Measurements from ENCODE around the gene TCTA.

TCTA gene

GRCh38 chr3:49371946-49372345 lies 40.3 kb upstream of the TCTA start:
- no peak overlapping the region for H3K4me3 ChIP-seq (ENCODE audit: low read depth in 1 of 2, low read length in 2 of 2)
- TF ChIP-seq CTCF (IDR thresholded peaks at IDR 0.05; ENCODE audit: borderline replicate concordance, extremely low read depth, low read length, poor library complexity, severe bottlenecking) (no peak), EZH2 (IDR thresholded peaks at IDR 0.05; ENCODE audit: borderline replicate concordance, low read depth, low read length, severe bottlenecking) (no peak)
- no peak overlapping the region for H3K27ac ChIP-seq (ENCODE audit: low read length)
- H3K27me3 ChIP-seq (ENCODE audit: insufficient read depth, low read length, poor library complexity) = no peaks in the 10 kb centered on the region
- no peak overlapping the region for H2AFZ ChIP-seq (ENCODE audit: low read depth, low read length)
- H3K4me1 ChIP-seq (ENCODE audit: insufficient read depth, low read length) = no peaks in the 10 kb centered on the region
- peaks cover 96% of the 10 kb centered on the region for H3K79me2 ChIP-seq (ENCODE audit: insufficient read depth, low read length)
- H3K9ac ChIP-seq (ENCODE audit: low read depth, low read length) = no peak overlapping the region
- no peaks in the 10 kb centered on the region for H3K9me3 ChIP-seq (ENCODE audit: insufficient read depth, low read length, severe bottlenecking)
- H3K36me3 ChIP-seq (ENCODE audit: insufficient read depth, low read length) = peaks cover 86% of the 10 kb centered on the region
- DNase-seq (no peak), ATAC-seq (ENCODE audit: insufficient read depth, low read depth) (no peak)
- H3K4me2 ChIP-seq (ENCODE audit: insufficient read depth, low read length) = no peak overlapping the region
- H4K20me1 ChIP-seq (ENCODE audit: insufficient read depth, low read length) = peaks cover 78% of the 10 kb centered on the region

GRCh38 chr3:49377483-49377882 lies 34.7 kb upstream of the TCTA start:
- no peaks in the 10 kb centered on the region for H3K27me3 ChIP-seq (ENCODE audit: insufficient read depth, low read length, poor library complexity)
- no peak overlapping the region for H3K4me2 ChIP-seq (ENCODE audit: insufficient read depth, low read length)
- H3K27ac ChIP-seq (ENCODE audit: low read length) = peak overlapping the region; percentile 54; the same call in 1 of the 2 replicates
- DNase-seq (peak; percentile 76), ATAC-seq (ENCODE audit: insufficient read depth, low read depth) (peak; percentile 87)
- peaks cover 97% of the 10 kb centered on the region for H4K20me1 ChIP-seq (ENCODE audit: insufficient read depth, low read length)
- TF ChIP-seq EZH2 (IDR thresholded peaks at IDR 0.05; ENCODE audit: borderline replicate concordance, low read depth, low read length, severe bottlenecking) (no peak), CTCF (IDR thresholded peaks at IDR 0.05; ENCODE audit: borderline replicate concordance, extremely low read depth, low read length, poor library complexity, severe bottlenecking) (no peak)
- H3K9me3 ChIP-seq (ENCODE audit: insufficient read depth, low read length, severe bottlenecking) = no peaks in the 10 kb centered on the region
- H3K36me3 ChIP-seq (ENCODE audit: insufficient read depth, low read length) = peaks cover 35% of the 10 kb centered on the region
- peaks cover 20% of the 10 kb centered on the region for H3K4me1 ChIP-seq (ENCODE audit: insufficient read depth, low read length)
- H3K79me2 ChIP-seq (ENCODE audit: insufficient read depth, low read length) = peaks cover 100% of the 10 kb centered on the region
- no peak overlapping the region for H2AFZ ChIP-seq (ENCODE audit: low read depth, low read length)
- no peak overlapping the region for H3K9ac ChIP-seq (ENCODE audit: low read depth, low read length)
- no peak overlapping the region for H3K4me3 ChIP-seq (ENCODE audit: low read depth in 1 of 2, low read length in 2 of 2)

GRCh38 chr3:49378249-49378895 lies 33.9 kb upstream of the TCTA start:
- H2AFZ ChIP-seq (ENCODE audit: low read depth, low read length) = no peak overlapping the region
- ATAC-seq (ENCODE audit: insufficient read depth, low read depth) (no peak), DNase-seq (no peak)
- H3K27ac ChIP-seq (ENCODE audit: low read length) = no peak overlapping the region
- no peak overlapping the region for H3K4me3 ChIP-seq (ENCODE audit: low read depth in 1 of 2, low read length in 2 of 2)
- no peak overlapping the region for H3K9ac ChIP-seq (ENCODE audit: low read depth, low read length)
- peaks cover 100% of the 10 kb centered on the region for H3K79me2 ChIP-seq (ENCODE audit: insufficient read depth, low read length)
- H4K20me1 ChIP-seq (ENCODE audit: insufficient read depth, low read length) = peaks cover 97% of the 10 kb centered on the region
- peaks cover 20% of the 10 kb centered on the region for H3K4me1 ChIP-seq (ENCODE audit: insufficient read depth, low read length)
- TF ChIP-seq EZH2 (IDR thresholded peaks at IDR 0.05; ENCODE audit: borderline replicate concordance, low read depth, low read length, severe bottlenecking) (no peak), CTCF (IDR thresholded peaks at IDR 0.05; ENCODE audit: borderline replicate concordance, extremely low read depth, low read length, poor library complexity, severe bottlenecking) (no peak)
- H3K4me2 ChIP-seq (ENCODE audit: insufficient read depth, low read length) = no peak overlapping the region
- H3K27me3 ChIP-seq (ENCODE audit: insufficient read depth, low read length, poor library complexity) = no peaks in the 10 kb centered on the region
- peaks cover 27% of the 10 kb centered on the region for H3K36me3 ChIP-seq (ENCODE audit: insufficient read depth, low read length)
- no peaks in the 10 kb centered on the region for H3K9me3 ChIP-seq (ENCODE audit: insufficient read depth, low read length, severe bottlenecking)

Measured in DND-41 (cell line).